GM21723 (cell line): ENCODE data around the gene SH2B2.
A peak's percentile ranks its signal among the peaks of the same experiment; 100 is the strongest.

ENCODE experiments used
- ATAC-seq: cut with Tn5 transposase; IDR thresholded peaks from one replicate; pipeline ENCODE4 v1.9.1; 2021; ENCODE audit warnings: mild to moderate bottlenecking, moderate library complexity; ENCODE audit not compliant: unreplicated experiment

Gene SH2B2

GRCh38 chr7:102286237-102287110, at the start of gene SH2B2:
Gene SH2B2, plus strand, starts transcription at chr7:102286868. Its CDS starts 13,683 bp downstream, at chr7:102300551.
- peak; percentile 22 for ATAC-seq

GRCh38 chr7:102239206-102239820, 47.4 kb upstream of the SH2B2 start:
- no peak for ATAC-seq

- ATAC-seq, result no peak
Measured at GRCh38 chr7:102241431-102241830, 45.2 kb upstream of the SH2B2 start.

GRCh38 chr7:102244601-102245000, 42.1 kb upstream of the SH2B2 start:
- no peak for ATAC-seq

GRCh38 chr7:102248081-102248455, 38.6 kb upstream of the SH2B2 start:
- ATAC-seq, result no peak

GRCh38 chr7:102248456-102249395, 37.9 kb upstream of the SH2B2 start:
- no peak for ATAC-seq

- ATAC-seq, result no peak
Measured at GRCh38 chr7:102251531-102252365, 34.9 kb upstream of the SH2B2 start.

- no peak for ATAC-seq
Measured at GRCh38 chr7:102252366-102252982, 34.2 kb upstream of the SH2B2 start.

- ATAC-seq, result no peak
Measured at GRCh38 chr7:102253066-102253972, 33.3 kb upstream of the SH2B2 start.

GRCh38 chr7:102253973-102254370, 32.7 kb upstream of the SH2B2 start:
- ATAC-seq, result no peak

GRCh38 chr7:102254521-102254920, 32.1 kb upstream of the SH2B2 start:
- ATAC-seq, result no peak

GRCh38 chr7:102255501-102255900, 31.2 kb upstream of the SH2B2 start:
- ATAC-seq, result no peak

GRCh38 chr7:102255916-102256315, 30.8 kb upstream of the SH2B2 start:
- no peak for ATAC-seq

GRCh38 chr7:102258073-102258748, 28.5 kb upstream of the SH2B2 start:
- ATAC-seq, result no peak

- no peak for ATAC-seq
Measured at GRCh38 chr7:102258749-102259107, 27.9 kb upstream of the SH2B2 start.

- ATAC-seq, result no peak
Measured at GRCh38 chr7:102260856-102261255, 25.8 kb upstream of the SH2B2 start.

- no peak for ATAC-seq
Measured at GRCh38 chr7:102261451-102261850, 25.2 kb upstream of the SH2B2 start.

GRCh38 chr7:102262546-102262945, 24.1 kb upstream of the SH2B2 start:
- ATAC-seq, result no peak
